ENCODE results near the gene EBPL.

The EBPL gene

DNA sequence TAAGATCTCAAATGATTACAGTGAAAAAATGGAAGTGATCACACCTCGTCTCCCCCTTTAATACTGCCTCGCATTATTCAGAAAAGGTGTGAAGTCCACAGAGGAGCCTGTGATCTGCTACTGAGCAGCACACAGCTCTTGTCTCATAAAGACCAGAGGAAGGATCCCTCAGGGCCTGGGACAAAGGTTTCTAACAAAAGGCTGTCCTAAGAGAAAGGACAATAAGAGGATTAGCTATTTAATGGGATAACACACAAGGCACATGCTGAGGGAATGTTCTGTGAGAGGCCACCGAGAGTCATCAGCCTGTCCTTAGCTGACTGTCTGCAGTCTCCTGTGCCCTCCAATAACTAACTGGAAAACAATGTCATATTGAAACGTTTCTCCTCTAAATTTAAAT, 26.7 kb downstream of the EBPL start:
- TF ChIP-seq, protein P1, sequence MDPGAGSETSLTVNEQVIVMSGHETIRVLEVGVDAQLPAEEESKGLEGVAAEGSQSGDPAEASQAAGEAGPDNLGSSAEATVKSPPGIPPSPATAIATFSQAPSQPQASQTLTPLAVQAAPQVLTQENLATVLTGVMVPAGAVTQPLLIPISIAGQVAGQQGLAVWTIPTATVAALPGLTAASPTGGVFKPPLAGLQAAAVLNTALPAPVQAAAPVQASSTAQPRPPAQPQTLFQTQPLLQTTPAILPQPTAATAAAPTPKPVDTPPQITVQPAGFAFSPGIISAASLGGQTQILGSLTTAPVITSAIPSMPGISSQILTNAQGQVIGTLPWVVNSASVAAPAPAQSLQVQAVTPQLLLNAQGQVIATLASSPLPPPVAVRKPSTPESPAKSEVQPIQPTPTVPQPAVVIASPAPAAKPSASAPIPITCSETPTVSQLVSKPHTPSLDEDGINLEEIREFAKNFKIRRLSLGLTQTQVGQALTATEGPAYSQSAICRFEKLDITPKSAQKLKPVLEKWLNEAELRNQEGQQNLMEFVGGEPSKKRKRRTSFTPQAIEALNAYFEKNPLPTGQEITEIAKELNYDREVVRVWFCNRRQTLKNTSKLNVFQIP (CRISPR knock-in tag; IDR thresholded peaks at IDR 0.05; ENCODE audit: borderline replicate concordance, low read depth) = no peak
- TF ChIP-seq TCF4 (CRISPR knock-in tag; IDR thresholded peaks at IDR 0.05; ENCODE audit: borderline replicate concordance) (no peak), PPARA (CRISPR knock-in tag; IDR thresholded peaks at IDR 0.05; ENCODE audit: borderline replicate concordance) (no peak), SNAI2 (CRISPR knock-in tag; IDR thresholded peaks at IDR 0.05) (no peak), GLIS3 (CRISPR knock-in tag; IDR thresholded peaks at IDR 0.05) (no peak), CSDC2 (CRISPR knock-in tag; IDR thresholded peaks at IDR 0.05) (no peak), ESRRG (CRISPR knock-in tag; IDR thresholded peaks at IDR 0.05) (no peak), ZC3H10 (CRISPR knock-in tag; IDR thresholded peaks at IDR 0.05) (no peak), ARNTL (CRISPR knock-in tag; IDR thresholded peaks at IDR 0.05; ENCODE audit: borderline replicate concordance, low read depth) (no peak)
- TF ChIP-seq, protein P2, sequence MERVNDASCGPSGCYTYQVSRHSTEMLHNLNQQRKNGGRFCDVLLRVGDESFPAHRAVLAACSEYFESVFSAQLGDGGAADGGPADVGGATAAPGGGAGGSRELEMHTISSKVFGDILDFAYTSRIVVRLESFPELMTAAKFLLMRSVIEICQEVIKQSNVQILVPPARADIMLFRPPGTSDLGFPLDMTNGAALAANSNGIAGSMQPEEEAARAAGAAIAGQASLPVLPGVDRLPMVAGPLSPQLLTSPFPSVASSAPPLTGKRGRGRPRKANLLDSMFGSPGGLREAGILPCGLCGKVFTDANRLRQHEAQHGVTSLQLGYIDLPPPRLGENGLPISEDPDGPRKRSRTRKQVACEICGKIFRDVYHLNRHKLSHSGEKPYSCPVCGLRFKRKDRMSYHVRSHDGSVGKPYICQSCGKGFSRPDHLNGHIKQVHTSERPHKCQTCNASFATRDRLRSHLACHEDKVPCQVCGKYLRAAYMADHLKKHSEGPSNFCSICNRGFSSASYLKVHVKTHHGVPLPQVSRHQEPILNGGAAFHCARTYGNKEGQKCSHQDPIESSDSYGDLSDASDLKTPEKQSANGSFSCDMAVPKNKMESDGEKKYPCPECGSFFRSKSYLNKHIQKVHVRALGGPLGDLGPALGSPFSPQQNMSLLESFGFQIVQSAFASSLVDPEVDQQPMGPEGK (CRISPR knock-in tag; IDR thresholded peaks at IDR 0.05; ENCODE audit: borderline replicate concordance) = no peak
- TF ChIP-seq, protein P3, sequence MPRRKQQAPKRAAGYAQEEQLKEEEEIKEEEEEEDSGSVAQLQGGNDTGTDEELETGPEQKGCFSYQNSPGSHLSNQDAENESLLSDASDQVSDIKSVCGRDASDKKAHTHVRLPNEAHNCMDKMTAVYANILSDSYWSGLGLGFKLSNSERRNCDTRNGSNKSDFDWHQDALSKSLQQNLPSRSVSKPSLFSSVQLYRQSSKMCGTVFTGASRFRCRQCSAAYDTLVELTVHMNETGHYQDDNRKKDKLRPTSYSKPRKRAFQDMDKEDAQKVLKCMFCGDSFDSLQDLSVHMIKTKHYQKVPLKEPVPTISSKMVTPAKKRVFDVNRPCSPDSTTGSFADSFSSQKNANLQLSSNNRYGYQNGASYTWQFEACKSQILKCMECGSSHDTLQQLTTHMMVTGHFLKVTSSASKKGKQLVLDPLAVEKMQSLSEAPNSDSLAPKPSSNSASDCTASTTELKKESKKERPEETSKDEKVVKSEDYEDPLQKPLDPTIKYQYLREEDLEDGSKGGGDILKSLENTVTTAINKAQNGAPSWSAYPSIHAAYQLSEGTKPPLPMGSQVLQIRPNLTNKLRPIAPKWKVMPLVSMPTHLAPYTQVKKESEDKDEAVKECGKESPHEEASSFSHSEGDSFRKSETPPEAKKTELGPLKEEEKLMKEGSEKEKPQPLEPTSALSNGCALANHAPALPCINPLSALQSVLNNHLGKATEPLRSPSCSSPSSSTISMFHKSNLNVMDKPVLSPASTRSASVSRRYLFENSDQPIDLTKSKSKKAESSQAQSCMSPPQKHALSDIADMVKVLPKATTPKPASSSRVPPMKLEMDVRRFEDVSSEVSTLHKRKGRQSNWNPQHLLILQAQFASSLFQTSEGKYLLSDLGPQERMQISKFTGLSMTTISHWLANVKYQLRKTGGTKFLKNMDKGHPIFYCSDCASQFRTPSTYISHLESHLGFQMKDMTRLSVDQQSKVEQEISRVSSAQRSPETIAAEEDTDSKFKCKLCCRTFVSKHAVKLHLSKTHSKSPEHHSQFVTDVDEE (CRISPR knock-in tag; IDR thresholded peaks at IDR 0.05) = no peak

DNA sequence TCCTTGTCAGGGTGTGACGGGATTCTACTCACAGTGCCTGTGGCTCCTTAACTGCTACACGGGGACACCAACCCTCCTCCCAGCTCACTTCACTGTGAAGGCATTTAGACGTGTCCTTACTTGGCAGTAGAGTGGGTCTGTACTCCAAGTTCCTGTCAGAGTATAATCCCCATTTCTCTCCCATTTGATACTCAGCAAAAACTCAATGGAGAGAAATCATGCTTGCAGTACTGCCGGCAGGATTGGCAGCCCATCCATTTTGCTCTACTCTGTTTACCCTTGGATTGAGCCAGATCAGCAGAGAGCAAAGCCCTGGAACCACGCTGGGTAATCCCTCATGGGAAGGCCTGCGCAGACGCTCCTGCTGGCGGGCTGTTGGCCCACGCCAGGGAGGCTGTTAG, 34.0 kb downstream of the EBPL start:
- TF ChIP-seq ZC3H10 (CRISPR knock-in tag; IDR thresholded peaks at IDR 0.05) = no peak
- no peak for TF ChIP-seq BACH2 (CRISPR knock-in tag; IDR thresholded peaks at IDR 0.05; ENCODE audit: borderline replicate concordance)
- TF ChIP-seq OSR1 (CRISPR knock-in tag; IDR thresholded peaks at IDR 0.05) = no peak
- TF ChIP-seq, protein P3 (CRISPR knock-in tag; IDR thresholded peaks at IDR 0.05) = no peak
- TF ChIP-seq, protein P1 (CRISPR knock-in tag; IDR thresholded peaks at IDR 0.05; ENCODE audit: borderline replicate concordance, low read depth) = no peak
- ATAC-seq = no peak

More for the DNA sequence above, 26.7 kb downstream of the EBPL start:
- ATAC-seq = no peak

DNA sequence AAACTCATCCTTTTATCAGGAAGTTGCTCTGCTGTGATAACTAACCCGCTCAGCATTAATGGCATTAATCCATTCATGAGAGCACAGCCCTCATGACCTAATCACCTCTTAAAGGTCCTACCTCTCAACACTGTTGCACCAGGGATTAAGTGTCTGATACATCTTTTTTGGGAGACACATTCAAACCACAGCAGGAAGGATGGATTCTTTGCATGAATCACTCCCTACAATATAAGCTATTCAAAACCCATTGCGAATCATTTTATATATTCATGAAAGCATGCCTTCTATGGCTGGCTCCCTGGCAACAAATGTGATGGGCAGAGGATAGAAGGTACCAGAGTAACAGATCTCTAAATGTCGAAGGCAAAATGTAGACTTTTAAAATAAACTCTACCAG, 35.4 kb downstream of the EBPL start:
- ATAC-seq = no peak
- no peak for TF ChIP-seq TOX (CRISPR knock-in tag; IDR thresholded peaks at IDR 0.05; ENCODE audit: borderline replicate concordance)
- no peak for TF ChIP-seq OSR1 (CRISPR knock-in tag; IDR thresholded peaks at IDR 0.05)
- no peak for TF ChIP-seq ZFP30 (CRISPR knock-in tag; IDR thresholded peaks at IDR 0.05)
- TF ChIP-seq GLIS3 (CRISPR knock-in tag; IDR thresholded peaks at IDR 0.05) = no peak
- TF ChIP-seq ZNF70 (CRISPR knock-in tag; IDR thresholded peaks at IDR 0.05) = no peak
- TF ChIP-seq, protein P2 (CRISPR knock-in tag; IDR thresholded peaks at IDR 0.05; ENCODE audit: borderline replicate concordance) = no peak
- no peak for TF ChIP-seq BACH2 (CRISPR knock-in tag; IDR thresholded peaks at IDR 0.05; ENCODE audit: borderline replicate concordance)
- TF ChIP-seq, protein P1 (CRISPR knock-in tag; IDR thresholded peaks at IDR 0.05; ENCODE audit: borderline replicate concordance, low read depth) = no peak
- TF ChIP-seq ZFP3 (CRISPR knock-in tag; IDR thresholded peaks at IDR 0.05) = no peak
- no peak for TF ChIP-seq PPARA (CRISPR knock-in tag; IDR thresholded peaks at IDR 0.05; ENCODE audit: borderline replicate concordance)
- no peak for TF ChIP-seq ZNF8 (CRISPR knock-in tag; IDR thresholded peaks at IDR 0.05)
- TF ChIP-seq ZC3H10 (CRISPR knock-in tag; IDR thresholded peaks at IDR 0.05) = no peak
- TF ChIP-seq CREB5 (CRISPR knock-in tag; IDR thresholded peaks at IDR 0.05; ENCODE audit: low read depth) = no peak
- no peak for TF ChIP-seq ARNTL (CRISPR knock-in tag; IDR thresholded peaks at IDR 0.05; ENCODE audit: borderline replicate concordance, low read depth)
- TF ChIP-seq RARB (CRISPR knock-in tag; IDR thresholded peaks at IDR 0.05) = no peak
- TF ChIP-seq CSDC2 (CRISPR knock-in tag; IDR thresholded peaks at IDR 0.05) = no peak

Data from SK-N-SH treated with all-trans-retinoic acid at 6 μM for 48 hours (cell line).